ENCODE results near the gene GALNT11. TPM values are rescaled to one million over a fixed set of nuclear protein-coding genes. Genes with fewer than 3 reads are reported as not detected.

GALNT11 gene
- polyA plus RNA-seq, 2 donors: 14.1 to 17.7 TPM

DNA sequence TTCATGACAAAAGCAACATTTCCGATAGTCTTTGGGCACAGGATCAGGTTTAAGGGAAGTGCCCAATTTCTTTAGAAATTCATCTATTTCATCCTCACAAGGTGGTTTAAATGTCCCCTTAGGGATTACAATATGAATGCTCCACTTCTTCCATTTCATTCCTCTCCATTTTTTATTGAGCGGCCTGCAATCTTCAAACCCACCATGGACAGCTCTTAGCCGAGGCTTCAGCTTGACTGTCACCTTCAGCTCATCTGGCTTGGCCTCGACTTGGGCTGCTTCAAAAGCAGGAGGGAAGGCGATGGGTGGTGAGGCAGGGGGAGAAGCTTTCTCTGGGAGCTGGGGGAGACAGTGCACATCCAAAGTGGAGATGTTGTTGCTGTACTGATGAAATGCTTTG lies 123.2 kb downstream of the GALNT11 start:
- 91 to 92% methylated on average over 5 of the region's 5 CpGs for WGBS, 2 donors
- Histone ChIP-seq H3K36me3 (ENCODE audit: control insufficient read depth in 2 of 2, insufficient read depth in 2 of 2, low read length in 1 of 2) (peaks cover 23 to 30% of the 10 kb centered on the region in 2 donors), H3K4me3 (ENCODE audit: low read depth in 1 of 2, low read length in 2 of 2) (no peak overlapping the region), H3K27me3 (ENCODE audit: control insufficient read depth in 1 of 2, insufficient read depth in 2 of 2, low read length in 2 of 2) (no peaks in the 10 kb centered on the region), H3K9me3 (ENCODE audit: control insufficient read depth in 2 of 2, insufficient read depth in 1 of 2, low read depth in 1 of 2, low read length in 1 of 2) (no peaks in the 10 kb centered on the region), H3K27ac (ENCODE audit: low read depth in 2 of 2, low read length in 1 of 2) (no peak overlapping the region), H3K4me1 (ENCODE audit: control insufficient read depth in 2 of 2, insufficient read depth in 2 of 2, low read length in 1 of 2) (no peaks in the 10 kb centered on the region)

DNA sequence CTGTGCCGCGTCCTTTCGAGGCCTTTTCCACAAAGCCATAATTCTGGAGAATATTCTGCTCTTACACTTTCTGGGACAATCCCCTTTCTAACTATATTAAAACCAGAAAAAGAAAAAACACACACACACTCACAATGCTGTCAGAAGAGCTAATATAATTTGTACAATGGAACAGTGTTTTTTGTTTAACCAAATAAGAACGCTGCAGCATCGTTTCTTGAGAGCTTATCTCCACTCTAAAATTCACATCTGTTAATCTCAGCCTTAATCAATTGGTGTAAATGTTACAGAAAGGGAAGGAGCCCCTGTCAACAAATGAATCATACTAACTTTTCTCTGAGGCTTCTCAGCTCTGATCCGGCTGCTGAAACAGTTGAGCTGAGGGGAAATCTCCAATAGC lies 123.9 kb downstream of the GALNT11 start:
- Histone ChIP-seq H3K36me3 (ENCODE audit: control insufficient read depth in 2 of 2, insufficient read depth in 2 of 2, low read length in 1 of 2) (peaks cover 26% of the 10 kb centered on the region in 2 donors), H3K4me3 (ENCODE audit: low read depth in 1 of 2, low read length in 2 of 2) (no peak overlapping the region), H3K27me3 (ENCODE audit: control insufficient read depth in 1 of 2, insufficient read depth in 2 of 2, low read length in 2 of 2) (no peaks in the 10 kb centered on the region), H3K9me3 (ENCODE audit: control insufficient read depth in 2 of 2, insufficient read depth in 1 of 2, low read depth in 1 of 2, low read length in 1 of 2) (no peaks in the 10 kb centered on the region), H3K27ac (ENCODE audit: low read depth in 2 of 2, low read length in 1 of 2) (no peak overlapping the region), H3K4me1 (ENCODE audit: control insufficient read depth in 2 of 2, insufficient read depth in 2 of 2, low read length in 1 of 2) (no peaks in the 10 kb centered on the region)
- 79 to 81% methylated on average over 6 of the region's 6 CpGs for WGBS, 2 donors

DNA sequence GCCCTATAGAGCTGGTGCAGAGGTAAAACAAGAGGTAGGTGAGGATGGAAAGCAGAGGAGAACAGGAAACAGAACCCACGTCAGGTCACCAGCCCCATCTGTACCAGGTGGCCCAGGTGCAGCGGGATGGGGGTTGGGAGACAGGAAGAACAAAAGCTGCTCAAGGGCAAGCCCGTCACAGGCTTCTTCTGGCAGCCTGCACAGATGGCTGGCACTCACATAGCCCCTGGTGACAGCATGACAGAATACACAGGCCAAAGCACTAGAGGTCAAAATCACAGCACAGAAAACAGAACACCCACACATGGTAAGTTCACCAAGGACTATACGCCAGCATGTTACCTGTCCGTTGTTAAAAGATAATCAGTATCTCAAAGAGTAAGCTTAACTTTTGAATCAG lies 126.8 kb downstream of the GALNT11 start:
- H3K36me3 ChIP-seq (ENCODE audit: control insufficient read depth in 2 of 2, insufficient read depth in 2 of 2, low read length in 1 of 2): peaks cover 29 to 31% of the 10 kb centered on the region in 2 donors
- no peak overlapping the region for H3K4me3 ChIP-seq (ENCODE audit: low read depth in 1 of 2, low read length in 2 of 2)
- WGBS, 2 donors: 90 to 92% methylated on average over 5 of the region's 5 CpGs
- no peaks in the 10 kb centered on the region for H3K9me3 ChIP-seq (ENCODE audit: control insufficient read depth in 2 of 2, insufficient read depth in 1 of 2, low read depth in 1 of 2, low read length in 1 of 2)
- no peak overlapping the region for H3K27ac ChIP-seq (ENCODE audit: low read depth in 2 of 2, low read length in 1 of 2)
- H3K4me1 ChIP-seq (ENCODE audit: control insufficient read depth in 2 of 2, insufficient read depth in 2 of 2, low read length in 1 of 2): no peaks in the 10 kb centered on the region
- no peaks in the 10 kb centered on the region for H3K27me3 ChIP-seq (ENCODE audit: control insufficient read depth in 1 of 2, insufficient read depth in 2 of 2, low read length in 2 of 2)

DNA sequence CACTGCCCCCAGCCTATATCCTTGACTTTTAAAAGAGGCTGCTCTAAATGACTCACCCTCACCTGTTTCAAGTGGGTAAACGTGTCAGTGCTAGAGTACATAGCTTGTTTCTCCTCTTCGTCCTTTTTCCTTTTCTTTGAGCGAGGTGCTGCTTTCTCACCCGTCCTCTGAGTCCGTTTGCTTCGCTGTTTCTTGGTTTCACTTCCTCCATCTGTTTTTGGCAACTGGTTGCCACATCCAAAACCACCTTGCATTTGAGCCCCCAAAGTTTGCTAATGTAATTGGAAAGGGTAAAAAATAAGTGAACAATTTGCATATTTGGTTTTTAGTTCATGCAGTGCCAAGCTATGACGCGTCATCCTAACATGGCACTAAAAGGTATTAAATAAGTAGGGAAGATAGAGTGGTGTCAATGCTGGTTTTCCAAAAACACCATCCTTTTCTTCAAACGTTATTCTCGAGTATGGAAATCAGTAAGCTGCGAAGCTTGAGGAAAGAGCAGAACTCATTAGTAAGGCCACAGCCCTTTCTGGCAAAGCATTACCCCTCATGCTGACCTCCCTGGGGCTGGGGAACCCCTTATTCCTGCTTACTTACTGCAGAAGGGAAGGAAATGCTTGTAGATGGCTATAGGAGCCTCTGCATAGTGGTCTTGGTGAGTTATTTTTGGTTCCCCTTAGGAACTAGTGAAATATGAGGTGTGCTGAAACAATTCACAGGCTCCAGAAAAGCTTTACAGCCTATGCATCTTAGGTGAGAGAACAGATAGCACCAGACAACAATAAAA lies 133.5 kb downstream of the GALNT11 start:
- Histone ChIP-seq H3K4me3 (ENCODE audit: low read depth in 1 of 2, low read length in 2 of 2) (no peak overlapping the region), H3K27ac (ENCODE audit: low read depth in 2 of 2, low read length in 1 of 2) (no peak overlapping the region), H3K4me1 (ENCODE audit: control insufficient read depth in 2 of 2, insufficient read depth in 2 of 2, low read length in 1 of 2) (no peaks in the 10 kb centered on the region), H3K9me3 (ENCODE audit: control insufficient read depth in 2 of 2, insufficient read depth in 1 of 2, low read depth in 1 of 2, low read length in 1 of 2) (no peaks in the 10 kb centered on the region), H3K36me3 (ENCODE audit: control insufficient read depth in 2 of 2, insufficient read depth in 2 of 2, low read length in 1 of 2) (peaks cover 18 to 24% of the 10 kb centered on the region in 2 donors), H3K27me3 (ENCODE audit: control insufficient read depth in 1 of 2, insufficient read depth in 2 of 2, low read length in 2 of 2) (no peaks in the 10 kb centered on the region)
- WGBS, 2 donors: 83 to 87% methylated on average over 11 of the region's 11 CpGs

DNA sequence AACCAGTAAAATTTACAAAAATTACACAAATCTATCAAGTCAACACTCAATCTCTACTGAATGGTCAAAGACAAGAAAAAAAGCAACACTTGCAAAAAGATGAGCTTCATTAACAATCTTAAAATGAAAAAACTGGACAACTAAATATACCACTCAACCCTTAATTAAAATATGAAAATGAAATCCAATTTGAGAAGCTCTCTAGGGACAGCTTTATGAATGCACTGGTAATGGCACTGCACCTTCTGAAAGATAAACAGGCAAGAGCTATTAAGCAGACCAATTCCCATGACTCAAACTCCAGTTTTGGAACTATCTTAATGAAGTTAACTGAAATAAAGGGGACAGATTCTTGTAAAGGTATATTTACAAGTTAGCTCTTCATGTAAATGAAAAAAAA lies 135.7 kb downstream of the GALNT11 start:
- H3K4me3 ChIP-seq (ENCODE audit: low read depth in 1 of 2, low read length in 2 of 2): no peak overlapping the region
- no peaks in the 10 kb centered on the region for H3K4me1 ChIP-seq (ENCODE audit: control insufficient read depth in 2 of 2, insufficient read depth in 2 of 2, low read length in 1 of 2)
- H3K27ac ChIP-seq (ENCODE audit: low read depth in 2 of 2, low read length in 1 of 2): no peak overlapping the region
- H3K9me3 ChIP-seq (ENCODE audit: control insufficient read depth in 2 of 2, insufficient read depth in 1 of 2, low read depth in 1 of 2, low read length in 1 of 2): no peaks in the 10 kb centered on the region
- no peaks in the 10 kb centered on the region for H3K27me3 ChIP-seq (ENCODE audit: control insufficient read depth in 1 of 2, insufficient read depth in 2 of 2, low read length in 2 of 2)
- H3K36me3 ChIP-seq (ENCODE audit: control insufficient read depth in 2 of 2, insufficient read depth in 2 of 2, low read length in 1 of 2): peaks cover 13 to 15% of the 10 kb centered on the region in 2 donors

- Histone ChIP-seq H3K27ac (ENCODE audit: low read depth in 2 of 2, low read length in 1 of 2) (no peak overlapping the region), H3K36me3 (ENCODE audit: control insufficient read depth in 2 of 2, insufficient read depth in 2 of 2, low read length in 1 of 2) (peaks cover 15 to 16% of the 10 kb centered on the region in 2 donors), H3K27me3 (ENCODE audit: control insufficient read depth in 1 of 2, insufficient read depth in 2 of 2, low read length in 2 of 2) (no peaks in the 10 kb centered on the region), H3K9me3 (ENCODE audit: control insufficient read depth in 2 of 2, insufficient read depth in 1 of 2, low read depth in 1 of 2, low read length in 1 of 2) (no peaks in the 10 kb centered on the region), H3K4me3 (ENCODE audit: low read depth in 1 of 2, low read length in 2 of 2) (no peak overlapping the region), H3K4me1 (ENCODE audit: control insufficient read depth in 2 of 2, insufficient read depth in 2 of 2, low read length in 1 of 2) (no peaks in the 10 kb centered on the region)
- WGBS, 2 donors: 73 to 80% methylated on average over 6 of the region's 6 CpGs
These were observed 136.8 kb downstream of the GALNT11 start for GRCh38 chr7:152162287-152162686.

Other genes starting within 250 kb of the GALNT11 start
- 10 to 100 TPM in 1 of 2 donors, 1 to 10 TPM in 1; 9.0 to 11.2 TPM for gene PRKAG2, start 148.6 kb upstream of the GALNT11 start, polyA plus RNA-seq
- not detected for gene GALNTL5, start 69.2 kb upstream of the GALNT11 start, polyA plus RNA-seq

All from esophagus (tissue), 2 donors.